Mesodermal cell (in vitro differentiated cells): ENCODE data around the gene LY6G5C.
"Not testable (repeated sequence)": the region's sequence is repeated elsewhere in the genome, so short reads cannot be mapped to it uniquely, and the experiment has no call there.

ENCODE experiments used
- H3K27ac ChIP-seq: 2 replicates; pipeline ENCODE4 v1.7.0; 2013; ENCODE audit warnings: mild to moderate bottlenecking, low read depth, low read length, moderate library complexity; ENCODE audit not compliant: severe bottlenecking
- H3K36me3 ChIP-seq: 2 replicates; pipeline ENCODE4 v1.7.1; 2013; ENCODE audit warnings: mild to moderate bottlenecking, low read length, moderate library complexity; ENCODE audit not compliant: control insufficient read depth, insufficient read depth
- H3K4me1 ChIP-seq: one replicate; pipeline ENCODE4 v1.7.1; 2013; ENCODE audit warnings: mild to moderate bottlenecking, low read length; ENCODE audit not compliant: insufficient read depth, control insufficient read depth, poor library complexity, severe bottlenecking
- H3K4me3 ChIP-seq: 2 replicates; pipeline ENCODE4 v1.7.0; 2013; ENCODE audit warnings: low read length, control low read depth, mild to moderate bottlenecking; ENCODE audit not compliant: insufficient read depth, poor library complexity, severe bottlenecking; ENCODE audit errors: extremely low read depth
- H3K9me3 ChIP-seq: 2 replicates; pipeline ENCODE4 v1.7.1; 2013; ENCODE audit warnings: mild to moderate bottlenecking, low read length, moderate library complexity; ENCODE audit not compliant: control insufficient read depth
- WGBS, 2 experiments: methylation state at CpG; one replicate each; pipeline ENCODE4 v1.1.5; 2013; ENCODE audit warnings: missing lambda C conversion rate in 2 of 2; ENCODE audit not compliant: insufficient coverage in 2 of 2; 5-methylcytosine and 5-hydroxymethylcytosine counted together

The LY6G5C gene

GRCh38 chr6:31713465-31713864 is 32.6 kb upstream of the LY6G5C start:
- WGBS, 2 experiments = 68 to 79% methylated on average over 3 of the region's 4 CpGs
- H3K4me3 ChIP-seq = no peak overlapping the region
- peak overlapping the region; percentile 72 for H3K27ac ChIP-seq

GRCh38 chr6:31712296-31712695 is 31.4 kb upstream of the LY6G5C start:
- H3K4me3 ChIP-seq = no peak overlapping the region
- no peaks in the 10 kb centered on the region for H3K9me3 ChIP-seq
- 90 to 96% methylated on average over 4 to 8 of the region's 8 CpGs for WGBS, 2 experiments
- H3K27ac ChIP-seq = no peak overlapping the region
- H3K4me1 ChIP-seq = peaks cover 21% of the 10 kb centered on the region
- H3K36me3 ChIP-seq = no peaks in the 10 kb centered on the region

More at GRCh38 chr6:31713465-31713864, 32.6 kb upstream of the LY6G5C start:
- H3K9me3 ChIP-seq = no peaks in the 10 kb centered on the region
- peaks cover 21% of the 10 kb centered on the region for H3K4me1 ChIP-seq
- no peaks in the 10 kb centered on the region for H3K36me3 ChIP-seq

GRCh38 chr6:31711233-31711632 is 30.4 kb upstream of the LY6G5C start:
- H3K4me3 ChIP-seq = no peak overlapping the region
- H3K27ac ChIP-seq = no peak overlapping the region
- H3K36me3 ChIP-seq = no peaks in the 10 kb centered on the region
- WGBS, 2 experiments = 82 to 93% methylated on average over 3 to 6 of the region's 8 CpGs
- peaks cover 21% of the 10 kb centered on the region for H3K4me1 ChIP-seq
- H3K9me3 ChIP-seq = no peaks in the 10 kb centered on the region

GRCh38 chr6:31710523-31711219 is 29.8 kb upstream of the LY6G5C start:
- WGBS, 2 experiments = 68 to 97% methylated on average over 3 to 5 of the region's 5 CpGs
- H3K4me1 ChIP-seq = peaks cover 21% of the 10 kb centered on the region
- H3K27ac ChIP-seq = no peak overlapping the region
- H3K4me3 ChIP-seq = no peak overlapping the region
- H3K36me3 ChIP-seq = no peaks in the 10 kb centered on the region
- H3K9me3 ChIP-seq = no peaks in the 10 kb centered on the region

- H3K36me3 ChIP-seq, H3K9me3 ChIP-seq, H3K4me3 ChIP-seq, H3K27ac ChIP-seq: not testable (repeated sequence)
- WGBS, 2 experiments = 91 to 94% methylated on average over 6 to 7 of the region's 11 CpGs
- H3K4me1 ChIP-seq = peaks cover 17% of the 10 kb centered on the region
Measured at GRCh38 chr6:31709157-31709556, 28.3 kb upstream of the LY6G5C start.

GRCh38 chr6:31708224-31708623 is 27.4 kb upstream of the LY6G5C start:
- Histone ChIP-seq H3K4me3 (no peak overlapping the region), H3K9me3 (no peaks in the 10 kb centered on the region), H3K27ac (no peak overlapping the region), H3K4me1 (peaks cover 8% of the 10 kb centered on the region), H3K36me3 (no peaks in the 10 kb centered on the region)
- 76 to 94% methylated on average over 2 of the region's 3 CpGs for WGBS, 2 experiments

- peaks cover 4% of the 10 kb centered on the region for H3K4me1 ChIP-seq
- H3K4me3 ChIP-seq = no peak overlapping the region
- no peaks in the 10 kb centered on the region for H3K9me3 ChIP-seq
- no peaks in the 10 kb centered on the region for H3K36me3 ChIP-seq
- 93 to 96% methylated on average over 6 to 8 of the region's 10 CpGs for WGBS, 2 experiments
- no peak overlapping the region for H3K27ac ChIP-seq
Measured at GRCh38 chr6:31707701-31708100, 26.8 kb upstream of the LY6G5C start.

- Histone ChIP-seq H3K9me3 (no peaks in the 10 kb centered on the region), H3K36me3 (peaks cover 1% of the 10 kb centered on the region), H3K4me1 (peaks cover 4% of the 10 kb centered on the region), H3K27ac (no peak within 1 kb of the TSS), H3K4me3 (no peak within 1 kb of the TSS)
- 76% methylated on average over 2 of the region's 3 CpGs; no CpG with 5 or more reads in 1 of the 2 experiments for WGBS, 2 experiments
Measured at GRCh38 chr6:31706599-31706998, 25.7 kb upstream of the LY6G5C start, which contains the start of gene LY6G6F. Gene LY6G6F, plus strand, starts transcription at chr6:31706866. Its CDS starts 41 bp downstream, at chr6:31706907.

- 93 to 96% methylated on average over 2 to 3 of the region's 6 CpGs for WGBS, 2 experiments
- Histone ChIP-seq H3K9me3 (no peaks in the 10 kb centered on the region), H3K36me3 (peaks cover 7% of the 10 kb centered on the region), H3K27ac (no peak overlapping the region), H3K4me1 (peaks cover 4% of the 10 kb centered on the region), H3K4me3 (no peak overlapping the region)
Measured at GRCh38 chr6:31705931-31706330, 25.1 kb upstream of the LY6G5C start.

GRCh38 chr6:31702819-31703716 is 22.2 kb upstream of the LY6G5C start, which contains the start of gene ABHD16A:
Gene ABHD16A, minus strand, starts transcription at chr6:31703324. Its CDS starts 43 bp downstream, at chr6:31703281.
- 4 to 5% methylated on average over 46 to 54 of the region's 54 CpGs for WGBS, 2 experiments
- H3K9me3 ChIP-seq = no peaks in the 10 kb centered on the region
- peak within 1 kb of the TSS; percentile 86 for H3K27ac ChIP-seq
- H3K4me3 ChIP-seq = peak within 1 kb of the TSS; percentile 92
- no peaks in the 10 kb centered on the region for H3K4me1 ChIP-seq
- H3K36me3 ChIP-seq = peaks cover 34% of the 10 kb centered on the region
